Pancreas (tissue), 10 donors: ENCODE data around the gene B2M. TPM values are rescaled to one million over a fixed set of nuclear protein-coding genes. Genes with fewer than 3 reads are reported as not detected.
"Not testable (repeated sequence)": the region's sequence is repeated elsewhere in the genome, so short reads cannot be mapped to it uniquely, and the experiment has no call there.

Source experiments
- ATAC-seq, 4 donors: fragments of 200-7000 bp; cut with Tn5 transposase; one replicate each; pipeline versions ENCODE4 v1.8.0 to v1.9.1; 2020; ENCODE audit warnings: mild to moderate bottlenecking in 4 of 4, moderate library complexity in 4 of 4
- DNase-seq, 6 donors: peaks; one replicate each; pipeline ENCODE4 v3.0.0-alpha.2; 2020
- FAIRE-seq: peaks from 2 replicates; lab custom pipeline; 2012; peaks lifted over from hg19 to GRCh38; lab: Jason Lieb, UNC
- H3K27ac ChIP-seq, 4 donors: fragments of 200-600 bp; sonication (generic); 1 replicate in 3 of 4; 2 replicates in 1 of 4; pipeline versions ENCODE4 v1.5.0 to v1.8.0; 2020
- H3K27me3 ChIP-seq, 4 donors: fragments of 200-600 bp; one replicate each; pipeline ENCODE4 v1.8.0; 2021
- H3K36me3 ChIP-seq, 3 donors: fragments of 200-600 bp; sonication (generic) in 1 of 3; one replicate each; pipeline versions ENCODE4 v1.5.0 to v1.8.0; 2020 to 2021
- H3K4me1 ChIP-seq, 3 donors: fragments of 200-600 bp; one replicate each; pipeline ENCODE4 v1.8.0; 2021
- H3K4me3 ChIP-seq, 4 donors: fragments of 200-600 bp; sonication (generic) in 2 of 4; one replicate each; pipeline versions ENCODE4 v1.5.0 to v1.8.0; 2020 to 2021
- H3K9me3 ChIP-seq, 4 donors: fragments of 200-600 bp; one replicate each; pipeline ENCODE4 v1.8.0; 2021
- WGBS, 2 donors: extraction: QIAGEN DNeasy Blood & Tissue Kit; methylation state at CpG; one replicate each; pipeline ENCODE4 v1.1.7; 2013; 5-methylcytosine and 5-hydroxymethylcytosine counted together
- intact Hi-C, 3 donors: fragments of 100-400 bp; cut with DNase I; formaldehyde crosslinking; loops; one replicate each; pipeline versions ENCODE4 v1.11.1 to v1.14.2; 2022
- polyA plus RNA-seq, 2 donors: library from polyadenylated mRNA; stranded (reverse); fragments of 200-250 nt; gene quantifications; one replicate each; pipeline ENCODE4 v1.2.3, GENCODE V29; 2013
- total RNA-seq, 6 donors: library from RNA; stranded (reverse); fragmentation: NEBNext Ultra II Directional in 4 of 6; extraction: Animal tissue kit (Norgen Biotek cat#: 25700) in 4 of 6; gene quantifications; one replicate each; pipeline versions ENCODE4 v1.2.1 to v1.2.4, GENCODE V29; 2021 to 2023
- TF ChIP-seq, protein P1 (sequence below), 4 donors: fragments of 200-600 bp; sonication (generic) in 3 of 4; IDR thresholded peaks; one replicate each; pipeline versions ENCODE4 v1.5.0 to v1.8.0; 2021; ENCODE audit warnings: antibody characterized with exemption in 4 of 4
- donor health status: healthy with polysubstance abuse.
- donor health status: DM: no; HTN: no; CAD: no; lungs with moderate emphysema.
- donor health status: DM: no; HTN: no; CAD: no.
- donor health status: control.
- donor health status: control.
- donor health status: Bipolar disorder and iron deficiency.
- donor health status: DM: yes; HTN: yes; CAD: no.
- donor health status: DM: no; HTN: no; CAD: no.
- donor health status: DM: no; HTN: no; CAD: no.
- donor health status: DM: yes; HTN: yes; CAD: no.

B2M gene
- total and polyA plus RNA-seq, 8 donors: 209 to 1,305 (median 447) TPM

DNA sequence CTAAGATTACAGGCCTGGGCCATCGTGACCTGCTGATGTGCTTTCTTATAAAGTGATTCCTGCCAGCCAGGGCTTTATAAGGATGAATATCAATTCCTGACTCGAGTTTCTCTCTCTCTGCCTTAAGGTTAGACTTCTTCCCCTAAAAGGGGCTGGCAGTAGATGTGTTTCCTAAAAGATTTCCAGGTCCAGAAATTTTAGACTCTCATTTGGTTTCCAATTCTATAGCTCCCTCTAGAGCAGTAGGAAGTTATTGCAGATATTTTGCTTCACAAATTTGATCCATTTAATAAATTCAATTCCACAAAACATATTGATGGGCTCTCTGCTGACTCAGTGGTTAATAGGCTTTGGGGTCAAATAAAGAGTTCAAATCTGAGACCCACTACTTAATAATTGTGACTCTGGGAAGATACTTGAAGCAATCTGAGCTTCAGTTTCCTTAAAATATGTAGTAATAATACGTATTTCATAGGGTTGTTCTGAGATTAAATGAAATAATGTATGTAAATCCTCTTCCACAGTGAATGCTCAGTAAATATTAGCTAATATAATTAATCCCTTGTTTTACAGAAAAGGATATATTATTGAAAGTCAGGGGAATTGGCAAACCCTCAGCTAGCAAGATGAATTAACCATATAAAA is 27.1 kb downstream of the B2M start:
- TF ChIP-seq, protein P1, sequence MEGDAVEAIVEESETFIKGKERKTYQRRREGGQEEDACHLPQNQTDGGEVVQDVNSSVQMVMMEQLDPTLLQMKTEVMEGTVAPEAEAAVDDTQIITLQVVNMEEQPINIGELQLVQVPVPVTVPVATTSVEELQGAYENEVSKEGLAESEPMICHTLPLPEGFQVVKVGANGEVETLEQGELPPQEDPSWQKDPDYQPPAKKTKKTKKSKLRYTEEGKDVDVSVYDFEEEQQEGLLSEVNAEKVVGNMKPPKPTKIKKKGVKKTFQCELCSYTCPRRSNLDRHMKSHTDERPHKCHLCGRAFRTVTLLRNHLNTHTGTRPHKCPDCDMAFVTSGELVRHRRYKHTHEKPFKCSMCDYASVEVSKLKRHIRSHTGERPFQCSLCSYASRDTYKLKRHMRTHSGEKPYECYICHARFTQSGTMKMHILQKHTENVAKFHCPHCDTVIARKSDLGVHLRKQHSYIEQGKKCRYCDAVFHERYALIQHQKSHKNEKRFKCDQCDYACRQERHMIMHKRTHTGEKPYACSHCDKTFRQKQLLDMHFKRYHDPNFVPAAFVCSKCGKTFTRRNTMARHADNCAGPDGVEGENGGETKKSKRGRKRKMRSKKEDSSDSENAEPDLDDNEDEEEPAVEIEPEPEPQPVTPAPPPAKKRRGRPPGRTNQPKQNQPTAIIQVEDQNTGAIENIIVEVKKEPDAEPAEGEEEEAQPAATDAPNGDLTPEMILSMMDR (IDR thresholded peaks at IDR 0.05): peak; percentile 19 to 68 (median 46)
- Histone ChIP-seq H3K4me1 (no peaks in the 10 kb centered on the region), H3K4me3 (no peak overlapping the region), H3K27me3 (no peaks in the 10 kb centered on the region), H3K27ac (no peak overlapping the region), H3K36me3 (no peaks in the 10 kb centered on the region), H3K9me3 (no peaks in the 10 kb centered on the region)
- ATAC-seq (peak in 3 of 4 donors; percentile 75 to 85 (median 82)), FAIRE-seq (peak; percentile 9), DNase-seq (no peak)
- intact Hi-C loops: loop anchor here in 2 of 3 donors (10.0 kb wide), 3 partner anchors 64 to 154 kb away; partner anchors contain the start of gene SPG11 (in 1 of the 2)
- 60 to 64% methylated on average over 3 of the region's 3 CpGs for WGBS, 2 donors

DNA sequence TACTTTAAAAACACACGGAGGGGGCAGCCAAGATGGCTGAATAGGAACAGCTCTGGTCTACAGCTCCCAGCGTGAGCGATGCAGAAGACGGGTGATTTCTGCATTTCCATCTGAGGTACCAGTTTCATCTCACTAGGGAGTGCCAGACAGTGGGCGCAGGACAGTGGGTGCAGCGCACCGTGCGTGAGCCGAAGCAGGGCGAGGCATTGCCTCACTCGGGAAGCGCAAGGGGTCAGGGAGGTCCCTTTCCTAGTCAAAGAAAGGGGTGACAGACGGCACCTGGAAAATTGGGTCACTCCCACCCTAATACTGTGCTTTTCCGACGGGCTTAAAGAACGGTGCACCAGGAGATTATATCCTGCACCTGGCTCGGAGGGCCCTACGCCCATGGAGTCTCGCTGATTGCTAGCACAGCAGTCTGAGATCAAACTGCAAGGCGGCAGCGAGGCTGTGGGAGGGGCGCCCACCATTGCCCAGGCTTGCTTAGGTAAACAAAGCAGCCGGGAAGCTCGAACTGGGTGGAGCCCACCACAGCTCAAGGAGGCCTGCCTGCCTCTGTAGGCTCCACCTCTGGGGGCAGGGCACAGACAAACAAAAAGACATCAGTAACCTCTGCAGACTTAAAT is 28.0 kb downstream of the B2M start:
- 65 to 81% methylated on average over 17 to 22 of the region's 24 CpGs for WGBS, 2 donors
- intact Hi-C loops: loop anchor here in 2 of 3 donors (10.0 kb wide), 3 partner anchors 65 to 155 kb away; partner anchors contain the start of gene SPG11 (in 1 of the 2)

DNA sequence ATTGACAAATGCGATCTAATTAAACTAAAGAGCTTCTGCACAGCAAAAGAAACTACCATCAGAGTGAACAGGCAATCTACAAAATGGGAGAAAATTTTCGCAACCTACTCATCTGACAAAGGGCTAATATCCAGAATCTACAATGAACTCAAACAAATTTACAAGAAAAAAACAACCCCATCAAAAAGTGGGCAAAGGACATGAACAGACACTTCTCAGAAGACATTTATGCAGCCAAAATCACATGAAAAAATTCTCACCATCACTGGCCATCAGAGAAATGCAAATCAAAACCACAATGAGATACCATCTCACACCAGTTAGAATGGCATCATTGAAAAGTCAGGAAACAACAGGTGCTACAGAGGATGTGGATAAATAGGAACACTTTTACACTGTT is 32.1 kb downstream of the B2M start:
- WGBS, 2 donors: 91 to 92% methylated on average over 1 to 2 of the region's 2 CpGs

More for the DNA sequence above, 28.0 kb downstream of the B2M start:
- H3K27ac ChIP-seq, H3K9me3 ChIP-seq, H3K27me3 ChIP-seq, DNase-seq, H3K36me3 ChIP-seq, H3K4me3 ChIP-seq, FAIRE-seq, H3K4me1 ChIP-seq, ATAC-seq: not testable (repeated sequence)

DNA sequence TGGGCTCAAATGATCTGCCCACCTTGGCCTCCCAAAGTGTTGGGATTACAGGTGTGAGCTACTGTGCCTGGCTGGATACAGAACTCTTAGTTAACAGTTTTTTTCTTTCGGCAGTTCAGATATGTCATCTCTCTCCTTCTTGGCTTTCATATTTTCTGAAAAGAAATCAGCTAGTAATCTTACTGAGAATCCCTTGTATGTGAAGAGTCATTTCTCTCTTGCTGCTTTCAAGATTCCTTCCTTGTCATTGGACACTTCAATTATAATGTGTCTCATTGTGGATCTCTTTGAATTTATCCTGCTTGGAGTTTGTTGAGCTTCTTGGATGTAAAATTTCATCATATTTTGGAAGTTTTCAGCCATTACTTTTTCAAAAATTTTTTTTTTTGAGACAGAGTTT is 42.0 kb downstream of the B2M start:
- FAIRE-seq: no peak
- TF ChIP-seq, protein P1 (IDR thresholded peaks at IDR 0.05): no peak
- Histone ChIP-seq H3K4me1 (no peaks in the 10 kb centered on the region), H3K9me3 (no peaks in the 10 kb centered on the region), H3K4me3 (no peak overlapping the region), H3K27ac (no peak overlapping the region), H3K27me3 (no peaks in the 10 kb centered on the region), H3K36me3 (no peaks in the 10 kb centered on the region)
- intact Hi-C loops: no loop called here
- 91 to 93% methylated on average over 1 of the region's 1 CpG for WGBS, 2 donors
- no peak for DNase-seq
- ATAC-seq: no peak

More for the DNA sequence above, 32.1 kb downstream of the B2M start:
- intact Hi-C loops, H3K4me3 ChIP-seq, H3K27me3 ChIP-seq, H3K9me3 ChIP-seq, H3K4me1 ChIP-seq, H3K27ac ChIP-seq, FAIRE-seq, H3K36me3 ChIP-seq, ATAC-seq, DNase-seq: not testable (repeated sequence)

DNA sequence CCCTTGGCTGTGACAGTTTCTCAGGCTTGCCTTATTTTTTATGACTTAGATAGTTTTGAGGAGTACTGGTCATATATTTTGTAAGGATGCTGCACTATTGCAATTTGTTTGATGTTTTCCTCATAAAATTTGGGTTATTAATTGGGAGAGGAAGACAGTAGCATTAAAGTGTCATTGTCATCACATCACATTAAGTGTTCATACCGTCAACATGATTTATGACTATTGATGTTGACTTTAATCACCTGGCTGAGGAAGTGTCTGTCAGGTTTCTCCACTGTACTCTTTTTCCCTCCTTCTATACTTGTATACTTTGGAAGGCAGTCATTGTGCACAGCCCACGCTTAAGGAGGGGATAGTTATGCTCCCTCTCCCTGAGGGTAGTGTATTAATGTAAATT is 51.9 kb downstream of the B2M start:
- no peak for FAIRE-seq
- intact Hi-C loops: no loop called here
- H3K27ac ChIP-seq: no peak overlapping the region
- no peak for ATAC-seq
- H3K9me3 ChIP-seq: no peaks in the 10 kb centered on the region
- WGBS, 2 donors: 79 to 81% methylated on average over 2 of the region's 2 CpGs
- H3K36me3 ChIP-seq: no peaks in the 10 kb centered on the region
- TF ChIP-seq, protein P1 (IDR thresholded peaks at IDR 0.05): no peak
- no peak overlapping the region for H3K4me3 ChIP-seq
- no peaks in the 10 kb centered on the region for H3K27me3 ChIP-seq
- no peak for DNase-seq
- peaks cover 0 to 15% (median 0%) of the 10 kb centered on the region in 3 donors for H3K4me1 ChIP-seq
